ENCODE measurements around the gene CANT1.

- TF ChIP-seq CTCF (IDR thresholded peaks at IDR 0.05) (no peak), POLR2AphosphoS5 (IDR thresholded peaks at IDR 0.05) (no peak), POLR2A (IDR thresholded peaks at IDR 0.05; ENCODE audit: low read depth) (no peak), EP300 (IDR thresholded peaks at IDR 0.05) (no peak)
These were observed 26.1 kb upstream of the CANT1 start for GRCh38 chr17:79035686-79036085.

All from esophagus muscularis mucosa (tissue), 4 donors.